IMR-90 (cell line): ENCODE data around the gene AGTPBP1. TPM values are rescaled to one million over a fixed set of nuclear protein-coding genes. Genes with fewer than 3 reads are reported as not detected.

Source experiments
- ATAC-seq: fragments of 200-7000 bp; cut with Tn5 transposase; 2 replicates; pipeline ENCODE4 v1.9.1; 2020; ENCODE audit warnings: low read depth, mild to moderate bottlenecking, moderate library complexity
- BruUV-seq: library from RNA; stranded (reverse); fragments of 400-500 nt; replicated peaks from 2 replicates; lab custom pipeline; 2021; lab: Mats Ljungman, UMichigan
- CTCF ChIA-PET: fragments of 300-600 bp; formaldehyde crosslinking; extraction: SDS; loops from one replicate; lab custom pipeline; 2021; ENCODE audit warnings: antibody characterized with exemption; lab: Yijun Ruan, JAX
- POLR2A ChIA-PET: fragments of 300-600 bp; sonication (Branson Sonifier 250); formaldehyde crosslinking; loops from one replicate; lab custom pipeline; 2022; ENCODE audit warnings: antibody characterized with exemption; ENCODE audit not compliant: unreplicated experiment; lab: Charles Lee
- DNase-seq: peaks from one replicate; pipeline ENCODE4 v3.0.0; 2013
- H2AFZ ChIP-seq: replicated peaks from 2 replicates; pipeline ENCODE3; 2013; ENCODE audit warnings: low read length, mild to moderate bottlenecking; ENCODE audit not compliant: poor library complexity
- H2AK5ac ChIP-seq: 2 replicates; pipeline ENCODE4 v1.6.1; 2013; ENCODE audit warnings: low read depth, low read length, inconsistent platforms
- H2AK9ac ChIP-seq: replicated peaks from 2 replicates; pipeline ENCODE3; 2013; ENCODE audit warnings: mild to moderate bottlenecking, low read depth, low read length, moderate library complexity; ENCODE audit not compliant: poor library complexity
- H2BK120ac ChIP-seq: 2 replicates; pipeline ENCODE4 v1.6.1; 2013; ENCODE audit warnings: low read depth, low read length, inconsistent platforms
- H2BK15ac ChIP-seq: 3 replicates; pipeline ENCODE4 v1.6.1; 2013; ENCODE audit warnings: low read depth, low read length, inconsistent platforms
- H2BK20ac ChIP-seq: 2 replicates; pipeline ENCODE4 v1.6.1; 2013; ENCODE audit warnings: low read depth, mild to moderate bottlenecking, inconsistent platforms, low read length, moderate library complexity
- H2BK5ac ChIP-seq: 2 replicates; pipeline ENCODE4 v1.6.1; 2013; ENCODE audit warnings: mild to moderate bottlenecking, low read depth, low read length, inconsistent platforms; ENCODE audit not compliant: poor library complexity, severe bottlenecking
- H3K14ac ChIP-seq: replicated peaks from 2 replicates; pipeline ENCODE4 v1.6.1; 2013; ENCODE audit warnings: low read depth, low read length, inconsistent platforms
- H3K18ac ChIP-seq: 2 replicates; pipeline ENCODE4 v1.6.1; 2013; ENCODE audit warnings: low read depth, low read length, control low read depth
- H3K23ac ChIP-seq: 2 replicates; pipeline ENCODE4 v1.6.1; 2013; ENCODE audit warnings: low read depth, low read length, inconsistent platforms
- H3K27ac ChIP-seq: 2 replicates; pipeline ENCODE4 v1.5.1; 2013; ENCODE audit warnings: mild to moderate bottlenecking, control low read depth, low read length; ENCODE audit not compliant: insufficient read depth
- H3K27me3 ChIP-seq: 2 replicates; pipeline ENCODE4 v1.6.1; 2013; ENCODE audit warnings: low read length; ENCODE audit not compliant: control insufficient read depth, insufficient read depth
- H3K36me3 ChIP-seq: 2 replicates; pipeline ENCODE4 v1.6.1; 2013; ENCODE audit warnings: low read length, mixed read lengths; ENCODE audit not compliant: control insufficient read depth, insufficient read depth
- H3K4ac ChIP-seq: 2 replicates; pipeline ENCODE4 v1.6.1; 2013; ENCODE audit warnings: low read depth, low read length, inconsistent platforms
- H3K4me1 ChIP-seq: 2 replicates; pipeline ENCODE4 v1.6.1; 2013; ENCODE audit warnings: low read length, mixed read lengths; ENCODE audit not compliant: control insufficient read depth, insufficient read depth
- H3K4me2 ChIP-seq: 2 replicates; pipeline ENCODE4 v1.6.1; 2013; ENCODE audit warnings: low read depth, mild to moderate bottlenecking, control low read depth, low read length, moderate library complexity
- H3K4me3 ChIP-seq: 2 replicates; pipeline ENCODE4 v1.5.1; 2013; ENCODE audit warnings: low read depth, mild to moderate bottlenecking, control low read depth, low read length, moderate library complexity; ENCODE audit not compliant: insufficient read depth
- H3K56ac ChIP-seq: 2 replicates; pipeline ENCODE4 v1.6.1; 2013; ENCODE audit warnings: low read length, inconsistent platforms; ENCODE audit not compliant: insufficient read depth; ENCODE audit errors: extremely low read depth
- H3K79me1 ChIP-seq, 2 experiments: 2 replicates each; pipeline ENCODE4 v1.6.1; 2013; ENCODE audit warnings: low read length in 2 of 2, inconsistent platforms in 1 of 2, low read depth in 1 of 2
- H3K9ac ChIP-seq: 2 replicates; pipeline ENCODE4 v1.6.1; 2013; ENCODE audit warnings: low read depth, low read length, control low read depth
- H3K9me1 ChIP-seq: 2 replicates; pipeline ENCODE4 v1.6.1; 2013; ENCODE audit warnings: low read length, inconsistent platforms; ENCODE audit not compliant: insufficient read depth
- H3K9me3 ChIP-seq: 2 replicates; pipeline ENCODE4 v1.6.1; 2013; ENCODE audit warnings: low read length; ENCODE audit not compliant: control insufficient read depth, insufficient read depth
- H4K20me1 ChIP-seq: 2 replicates; pipeline ENCODE4 v1.6.1; 2013; ENCODE audit warnings: low read length, inconsistent platforms; ENCODE audit not compliant: insufficient read depth
- H4K5ac ChIP-seq: 2 replicates; pipeline ENCODE4 v1.6.1; 2013; ENCODE audit warnings: mild to moderate bottlenecking, low read depth, low read length, control low read depth
- H4K8ac ChIP-seq, 2 experiments: 2 replicates each; pipeline ENCODE4 v1.6.1; 2013; ENCODE audit warnings: low read depth in 2 of 2, low read length in 2 of 2, control low read depth in 1 of 2, inconsistent platforms in 1 of 2
- H4K91ac ChIP-seq: 2 replicates; pipeline ENCODE4 v1.6.1; 2013; ENCODE audit warnings: low read depth, low read length, inconsistent platforms; ENCODE audit not compliant: insufficient read depth
- RCOR1 ChIP-seq: IDR thresholded peaks from 2 replicates; pipeline ENCODE4 v1.6.1; 2012; ENCODE audit warnings: mild to moderate bottlenecking, low read length, improper control_type of control experiment; ENCODE audit not compliant: insufficient replicate concordance
- WGBS, 2 experiments: methylation state at CpG; one replicate each; pipeline versions ENCODE4 v1.1.5 to v1.1.7; 2013; ENCODE audit warnings: missing lambda C conversion rate in 2 of 2; ENCODE audit not compliant: insufficient read length in 1 of 2; ENCODE audit errors: extremely low coverage in 2 of 2; 5-methylcytosine and 5-hydroxymethylcytosine counted together
- dilution Hi-C: fragments of 300-500 bp; cut with HindIII; formaldehyde crosslinking; loops from one replicate; pipeline ENCODE4 v1.14.3; 2018; ENCODE audit warnings: low sequenced_read_pairs; ENCODE audit not compliant: unreplicated experiment
- in situ Hi-C: fragments of 300-500 bp; cut with MboI; formaldehyde crosslinking; loops from 3 replicates; pipeline ENCODE4 v1.14.3; 2019; ENCODE audit warnings: low sequenced_read_pairs, inconsistent platforms, mixed read lengths
- intact Hi-C: fragments of 100-400 bp; cut with micrococcal nuclease; formaldehyde crosslinking; loops from 2 replicates; pipeline ENCODE4 v1.10.0; 2022
- polyA plus RNA-seq, 3 experiments: library from polyadenylated mRNA; depleted of rRNA; stranded (reverse); fragments of >200 nt; gene quantifications; 2 replicates each; pipeline ENCODE4 v1.2.3, GENCODE V29; 2012; ENCODE audit warnings: low replicate concordance in 1 of 3
- total RNA-seq: library from RNA; depleted of rRNA; stranded (reverse); fragments of >200 nt; gene quantifications from 2 replicates; pipeline ENCODE4 v1.2.3, GENCODE V29; 2012

AGTPBP1 gene
- total and polyA plus RNA-seq, 2 of the 4 experiments (the other 2 are of a cell fraction) = 3.3 to 9.0 TPM

- no peak overlapping the region for H3K4me2 ChIP-seq
- no CpG with 5 or more reads among the region's 6 CpGs for WGBS, 2 experiments
- TF ChIP-seq RCOR1 = no peak
- H4K8ac ChIP-seq = no peak overlapping the region
- H2BK120ac ChIP-seq = no peak overlapping the region
- no peak overlapping the region for H3K27ac ChIP-seq
- in situ Hi-C loops = no loop called here
- H3K9me3 ChIP-seq = peaks cover 9% of the 10 kb centered on the region
- H3K79me1 ChIP-seq = no peaks in the 10 kb centered on the region
- no peaks in the 10 kb centered on the region for H3K36me3 ChIP-seq
- H3K23ac ChIP-seq = no peak overlapping the region
- ChIA-PET POLR2A (no interaction called here), CTCF (no interaction called here)
- H3K9me1 ChIP-seq = no peaks in the 10 kb centered on the region
- no peak overlapping the region for H2BK5ac ChIP-seq
- H3K27me3 ChIP-seq = no peaks in the 10 kb centered on the region
- H3K9ac ChIP-seq = no peak overlapping the region
- H3K14ac ChIP-seq = no peak overlapping the region
- H4K91ac ChIP-seq = no peak overlapping the region
- H4K20me1 ChIP-seq = no peaks in the 10 kb centered on the region
- no peak for DNase-seq
- no peak overlapping the region for H3K18ac ChIP-seq
- H2AK5ac ChIP-seq = no peak overlapping the region
- no peak overlapping the region for H2BK20ac ChIP-seq
- H3K4ac ChIP-seq = no peak overlapping the region
- H2BK15ac ChIP-seq = no peak overlapping the region
- H4K5ac ChIP-seq = no peak overlapping the region
- intact Hi-C loops = no loop called here
- dilution Hi-C loops = no loop called here
- BruUV-seq = no TSS peak
- H3K4me1 ChIP-seq = no peaks in the 10 kb centered on the region
- H3K56ac ChIP-seq = no peak overlapping the region
- no peak for ATAC-seq
- no peak overlapping the region for H2AK9ac ChIP-seq
- H2AFZ ChIP-seq = no peak overlapping the region
- no peak overlapping the region for H3K4me3 ChIP-seq
These were observed 230.8 kb downstream of the AGTPBP1 start for GRCh38 chr9:85510830-85511504.
